GM12891 (cell line): ENCODE data around the gene ARL2.

ENCODE experiments used
- POLR2A ChIP-seq: IDR thresholded peaks from 2 replicates; pipeline ENCODE4 v1.6.1; 2011; ENCODE audit warnings: low read depth, low read length, control low read depth
- TAF1 ChIP-seq: IDR thresholded peaks from 2 replicates; pipeline ENCODE4 v1.6.1; 2011; ENCODE audit warnings: low read depth, low read length, control low read depth

- TF ChIP-seq POLR2A (no peak), TAF1 (no peak)
Measured at GRCh38 chr11:65055538-65055937, 41.6 kb downstream of the ARL2 start.
